B cell (primary cell): ENCODE measurements around the gene GPR180. TPM values are rescaled to one million over a fixed set of nuclear protein-coding genes. Genes with fewer than 3 reads are reported as not detected.
A peak's percentile ranks its signal among the peaks of the same experiment; 100 is the strongest.

Source experiments
- ATAC-seq: fragments of 200-7000 bp; cut with Tn5 transposase; one replicate; pipeline ENCODE4 v1.10.0; 2021; ENCODE audit warnings: low read depth, mild to moderate bottlenecking, moderate number of reproducible peaks, moderate library complexity
- CTCF ChIA-PET: fragments of 350-600 bp; sonication (Branson Sonifier 250); formaldehyde crosslinking; loops from one replicate; lab custom pipeline; 2021; ENCODE audit warnings: antibody characterized with exemption, inconsistent platforms; lab: Charles Lee
- POLR2A ChIA-PET: fragments of 350-600 bp; sonication (Branson Sonifier 250); formaldehyde crosslinking; loops from one replicate; lab custom pipeline; 2021; ENCODE audit warnings: antibody characterized with exemption; lab: Charles Lee
- DNase-seq: peaks from one replicate; pipeline ENCODE4 v3.0.0; 2013
- H2AFZ ChIP-seq: 2 replicates; pipeline ENCODE4 v1.6.1; 2012; ENCODE audit warnings: mild to moderate bottlenecking, low read depth, low read length; ENCODE audit not compliant: insufficient read depth, poor library complexity, severe bottlenecking
- H3K27ac ChIP-seq, 2 donors: 1 replicate in 1 of 2; 2 replicates in 1 of 2; pipeline ENCODE4 v1.5.1; 2012 to 2013; ENCODE audit warnings: low read length in 2 of 2, mild to moderate bottlenecking in 2 of 2, moderate library complexity in 1 of 2
- H3K27me3 ChIP-seq, 4 experiments: fragments of 200-600 bp in 1 of 4; sonication (generic) in 1 of 4; replicated peaks in 1 of 4; 1 replicate in 2 of 4; 2 replicates in 2 of 4; pipeline versions ENCODE4 v1.6.1 to v1.7.0; 2013 to 2016; ENCODE audit warnings: low read length in 3 of 4, mild to moderate bottlenecking in 2 of 4, mixed read lengths in 1 of 4, moderate library complexity in 1 of 4; ENCODE audit not compliant: insufficient read depth in 4 of 4, control insufficient read depth in 3 of 4; ENCODE audit errors: control extremely low read depth in 1 of 4
- H3K36me3 ChIP-seq, 2 experiments: replicated peaks in 1 of 2; 1 replicate in 1 of 2; 2 replicates in 1 of 2; pipeline versions ENCODE4 v1.6.1 to v1.7.1; 2013; ENCODE audit warnings: low read length in 1 of 2; ENCODE audit not compliant: insufficient read depth in 2 of 2, control insufficient read depth in 1 of 2; ENCODE audit errors: control extremely low read depth in 1 of 2, extremely low read depth in 1 of 2
- H3K4me1 ChIP-seq, 2 donors: fragments of 200-600 bp in 1 of 2; sonication (generic) in 1 of 2; 1 replicate in 1 of 2; 2 replicates in 1 of 2; pipeline versions ENCODE4 v1.5.1 to v1.6.1; 2013 to 2017; ENCODE audit warnings: low read length in 2 of 2; ENCODE audit not compliant: control insufficient read depth in 2 of 2, insufficient read depth in 2 of 2
- H3K4me2 ChIP-seq: replicated peaks from 2 replicates; pipeline ENCODE3; 2012; ENCODE audit warnings: mild to moderate bottlenecking, low read depth, low read length; ENCODE audit not compliant: poor library complexity, severe bottlenecking
- H3K4me3 ChIP-seq, 5 experiments: fragments of 200-600 bp in 1 of 5; sonication (generic) in 1 of 5; 1 replicate in 3 of 5; 2 replicates in 2 of 5; pipeline versions ENCODE4 v1.5.1 to v1.7.0; 2011 to 2016; ENCODE audit warnings: low read length in 4 of 5, mild to moderate bottlenecking in 4 of 5, low read depth in 2 of 5, control low read depth in 1 of 5, moderate library complexity in 1 of 5; ENCODE audit not compliant: insufficient read depth in 1 of 5; ENCODE audit errors: control extremely low read depth in 1 of 5, extremely low read depth in 1 of 5
- H3K79me2 ChIP-seq: fragments of 200-600 bp; sonication (generic); one replicate; pipeline ENCODE4 v1.6.0; 2016; ENCODE audit warnings: low read length; ENCODE audit not compliant: control insufficient read depth, insufficient read depth
- H3K9ac ChIP-seq: fragments of 200-600 bp; sonication (generic); 2 replicates; pipeline ENCODE4 v1.6.1; 2017; ENCODE audit warnings: mild to moderate bottlenecking, low read length, moderate library complexity
- H3K9me3 ChIP-seq, 3 donors: one replicate each; pipeline versions ENCODE4 v1.6.1 to v1.7.1; 2013; ENCODE audit warnings: low read length in 2 of 3; ENCODE audit not compliant: control insufficient read depth in 2 of 3, insufficient read depth in 1 of 3; ENCODE audit errors: control extremely low read depth in 1 of 3
- H4K20me1 ChIP-seq: 2 replicates; pipeline ENCODE4 v1.6.0; 2012; ENCODE audit warnings: mild to moderate bottlenecking, low read length; ENCODE audit not compliant: insufficient read depth, control insufficient read depth, poor library complexity, severe bottlenecking
- H3K27ac Mint-ChIP-seq: one replicate; pipeline ENCODE4 v1.8.0; 2021; ENCODE audit warnings: mixed read lengths
- H3K27me3 Mint-ChIP-seq: one replicate; pipeline ENCODE4 v1.8.0; 2021; ENCODE audit warnings: mixed read lengths
- H3K4me1 Mint-ChIP-seq: one replicate; pipeline ENCODE4 v1.8.0; 2021; ENCODE audit warnings: mixed read lengths
- H3K4me3 Mint-ChIP-seq: one replicate; pipeline ENCODE4 v1.8.0; 2021; ENCODE audit warnings: mixed read lengths
- H3K9me3 Mint-ChIP-seq: one replicate; pipeline ENCODE4 v1.8.0; 2022; ENCODE audit warnings: mixed read lengths; ENCODE audit not compliant: insufficient read depth
- EZH2 ChIP-seq: IDR thresholded peaks from 2 replicates; pipeline ENCODE4 v1.6.1; 2012; ENCODE audit warnings: borderline replicate concordance, low read depth, mild to moderate bottlenecking, moderate library complexity, low read length; ENCODE audit not compliant: insufficient read depth, poor library complexity, severe bottlenecking
- WGBS: methylation state at CpG from one replicate; pipeline ENCODE4 v1.1.5; 2013; ENCODE audit warnings: missing lambda C conversion rate; ENCODE audit not compliant: insufficient coverage; 5-methylcytosine and 5-hydroxymethylcytosine counted together
- intact Hi-C: fragments of 100-400 bp; cut with micrococcal nuclease; formaldehyde crosslinking; loops from one replicate; pipeline ENCODE4 v1.10.0; 2022
- polyA plus RNA-seq: library from polyadenylated mRNA; depleted of rRNA; stranded (reverse); fragments of >200 nt; gene quantifications from 2 replicates; pipeline ENCODE4 v1.2.3, GENCODE V29; 2012
- total RNA-seq, 2 donors: library from RNA; stranded (reverse); fragments of 120-200 nt in 1 of 2; gene quantifications; 1 replicate in 1 of 2; 2 replicates in 1 of 2; pipeline versions ENCODE4 v1.2.3 to v1.2.4, GENCODE V29; 2013 to 2022
- TF ChIP-seq, protein P1 (sequence below): fragments of 200-600 bp; IDR thresholded peaks from one replicate; pipeline ENCODE4 v1.8.0; 2022; ENCODE audit warnings: antibody characterized with exemption, mild to moderate bottlenecking

GPR180 gene
- total and polyA plus RNA-seq, 2 donors (not counting 1 experiment from before 2014, with no cell fraction given): 1.2 to 4.7 TPM

DNA sequence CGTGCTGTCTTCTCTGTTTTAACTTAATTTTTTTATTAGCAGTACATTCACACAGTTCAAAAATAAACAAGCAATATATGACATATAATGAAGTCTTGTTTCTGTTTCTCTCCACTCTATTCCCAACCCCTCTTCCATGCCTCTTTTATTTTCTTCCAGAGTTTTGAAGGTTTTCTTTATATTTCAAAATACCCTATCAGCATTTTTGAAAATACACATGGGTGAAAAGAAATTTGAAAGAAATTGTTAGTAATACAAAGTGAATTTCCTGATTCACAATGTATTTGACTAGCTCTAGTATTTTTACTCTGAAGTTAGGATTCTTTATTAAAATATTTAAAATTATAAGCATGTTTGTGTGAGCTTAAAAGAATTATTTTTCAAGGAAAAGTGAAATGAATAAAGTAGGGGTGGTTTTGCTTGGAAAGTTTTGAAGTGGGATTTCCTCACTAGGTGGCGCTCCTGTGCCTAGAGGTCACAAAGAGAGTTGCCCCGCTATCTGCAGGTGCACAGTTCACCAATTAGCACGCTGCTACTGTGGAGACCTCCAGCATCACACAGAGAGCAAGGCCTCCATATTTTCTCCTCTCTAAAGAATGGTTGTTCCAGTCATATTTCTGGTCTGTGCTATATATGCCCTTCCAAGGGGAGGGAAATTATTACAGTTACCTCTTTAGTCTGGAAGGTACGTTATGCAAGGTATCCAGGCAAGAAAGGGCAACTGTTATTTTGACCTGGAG, 73.1 kb downstream of the GPR180 start:
- Histone ChIP-seq H3K4me2 (no peak overlapping the region), H2AFZ (no peak overlapping the region), H3K9ac (no peak overlapping the region), H3K27ac (no peak overlapping the region), H4K20me1 (no peaks in the 10 kb centered on the region), H3K27me3 (peaks cover 0 to 13% (median 6%) of the 10 kb centered on the region in 4 experiments), H3K79me2 (no peaks in the 10 kb centered on the region), H3K4me3 (no peak overlapping the region), H3K36me3 (no peaks in the 10 kb centered on the region), H3K4me1 (no peaks in the 10 kb centered on the region), H3K9me3 (no peaks in the 10 kb centered on the region)
- DNase-seq: peak; percentile 27
- no peak for TF ChIP-seq EZH2
- TF ChIP-seq, protein P1, sequence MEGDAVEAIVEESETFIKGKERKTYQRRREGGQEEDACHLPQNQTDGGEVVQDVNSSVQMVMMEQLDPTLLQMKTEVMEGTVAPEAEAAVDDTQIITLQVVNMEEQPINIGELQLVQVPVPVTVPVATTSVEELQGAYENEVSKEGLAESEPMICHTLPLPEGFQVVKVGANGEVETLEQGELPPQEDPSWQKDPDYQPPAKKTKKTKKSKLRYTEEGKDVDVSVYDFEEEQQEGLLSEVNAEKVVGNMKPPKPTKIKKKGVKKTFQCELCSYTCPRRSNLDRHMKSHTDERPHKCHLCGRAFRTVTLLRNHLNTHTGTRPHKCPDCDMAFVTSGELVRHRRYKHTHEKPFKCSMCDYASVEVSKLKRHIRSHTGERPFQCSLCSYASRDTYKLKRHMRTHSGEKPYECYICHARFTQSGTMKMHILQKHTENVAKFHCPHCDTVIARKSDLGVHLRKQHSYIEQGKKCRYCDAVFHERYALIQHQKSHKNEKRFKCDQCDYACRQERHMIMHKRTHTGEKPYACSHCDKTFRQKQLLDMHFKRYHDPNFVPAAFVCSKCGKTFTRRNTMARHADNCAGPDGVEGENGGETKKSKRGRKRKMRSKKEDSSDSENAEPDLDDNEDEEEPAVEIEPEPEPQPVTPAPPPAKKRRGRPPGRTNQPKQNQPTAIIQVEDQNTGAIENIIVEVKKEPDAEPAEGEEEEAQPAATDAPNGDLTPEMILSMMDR: peak; percentile 78
- H3K9me3 Mint-ChIP-seq: no peaks in the 10 kb centered on the region
- peaks cover 17% of the 10 kb centered on the region for H3K27me3 Mint-ChIP-seq
- H3K4me1 Mint-ChIP-seq: no peaks in the 10 kb centered on the region
- CTCF ChIA-PET: interaction anchor here (1.0 to 3.0 kb wide), 3 partner anchors 16 to 728 kb away, joined by 3 to 17 read pairs (median 5); no protein-coding TSS in a partner anchor
- no peak overlapping the region for H3K4me3 Mint-ChIP-seq
- ATAC-seq: no peak
- intact Hi-C loops: loop anchor here (1.0 kb wide), 1 partner anchor 730 kb away; no protein-coding TSS in a partner anchor
- 0% methylated on average over 1 of the region's 5 CpGs for WGBS
- H3K27ac Mint-ChIP-seq: no peak overlapping the region
- POLR2A ChIA-PET: interaction anchor here (0.5 kb wide), 1 partner anchor 703 kb away, joined by 6 read pairs; no protein-coding TSS in a partner anchor

DNA sequence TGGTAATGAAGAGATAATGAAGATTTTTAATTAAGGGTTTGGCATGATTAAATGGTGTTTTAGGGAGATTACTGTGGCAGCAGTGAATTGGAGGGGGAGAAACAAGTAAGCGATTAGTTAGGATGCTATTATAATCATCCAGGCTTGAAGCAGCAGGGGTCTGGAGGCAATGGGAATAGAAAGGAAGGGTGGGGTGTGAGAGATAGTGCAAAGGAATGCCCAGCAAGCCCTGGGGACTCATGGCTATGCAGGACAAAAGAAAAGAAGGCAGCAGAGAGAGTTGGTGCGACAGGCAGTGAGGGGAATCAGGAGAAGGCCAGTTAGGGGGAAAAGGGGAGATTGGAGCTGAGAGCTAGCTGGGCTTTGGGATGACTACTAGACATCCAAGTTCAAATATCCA, 76.1 kb downstream of the GPR180 start:
- no peaks in the 10 kb centered on the region for H4K20me1 ChIP-seq
- H3K4me3 ChIP-seq: no peak overlapping the region
- H3K4me1 ChIP-seq: no peaks in the 10 kb centered on the region
- Mint-ChIP-seq H3K27ac (no peak overlapping the region), H3K9me3 (no peaks in the 10 kb centered on the region), H3K27me3 (peaks cover 24% of the 10 kb centered on the region), H3K4me3 (no peak overlapping the region), H3K4me1 (no peaks in the 10 kb centered on the region)
- H3K27ac ChIP-seq: no peak overlapping the region
- 100% methylated on average over 2 of the region's 2 CpGs for WGBS
- intact Hi-C loops: no loop called here
- H3K9ac ChIP-seq: no peak overlapping the region
- no peaks in the 10 kb centered on the region for H3K79me2 ChIP-seq
- H3K27me3 ChIP-seq: peaks cover 0 to 16% (median 7%) of the 10 kb centered on the region in 4 experiments
- H3K4me2 ChIP-seq: no peak overlapping the region
- TF ChIP-seq, protein P1: no peak
- TF ChIP-seq EZH2: no peak
- ATAC-seq (no peak), DNase-seq (no peak)
- no peak overlapping the region for H2AFZ ChIP-seq
- ChIA-PET CTCF (interaction anchor here (1.2 kb wide), 1 partner anchor 726 kb away, joined by 3 read pairs; no protein-coding TSS in a partner anchor), POLR2A (no interaction called here)
- H3K9me3 ChIP-seq: no peaks in the 10 kb centered on the region
- H3K36me3 ChIP-seq: no peaks in the 10 kb centered on the region
